ENCODE data around the gene DOCK10.
"Not testable (repeated sequence)": the region's sequence is repeated elsewhere in the genome, so short reads cannot be mapped to it uniquely, and the experiment has no call there.

The DOCK10 gene

DNA sequence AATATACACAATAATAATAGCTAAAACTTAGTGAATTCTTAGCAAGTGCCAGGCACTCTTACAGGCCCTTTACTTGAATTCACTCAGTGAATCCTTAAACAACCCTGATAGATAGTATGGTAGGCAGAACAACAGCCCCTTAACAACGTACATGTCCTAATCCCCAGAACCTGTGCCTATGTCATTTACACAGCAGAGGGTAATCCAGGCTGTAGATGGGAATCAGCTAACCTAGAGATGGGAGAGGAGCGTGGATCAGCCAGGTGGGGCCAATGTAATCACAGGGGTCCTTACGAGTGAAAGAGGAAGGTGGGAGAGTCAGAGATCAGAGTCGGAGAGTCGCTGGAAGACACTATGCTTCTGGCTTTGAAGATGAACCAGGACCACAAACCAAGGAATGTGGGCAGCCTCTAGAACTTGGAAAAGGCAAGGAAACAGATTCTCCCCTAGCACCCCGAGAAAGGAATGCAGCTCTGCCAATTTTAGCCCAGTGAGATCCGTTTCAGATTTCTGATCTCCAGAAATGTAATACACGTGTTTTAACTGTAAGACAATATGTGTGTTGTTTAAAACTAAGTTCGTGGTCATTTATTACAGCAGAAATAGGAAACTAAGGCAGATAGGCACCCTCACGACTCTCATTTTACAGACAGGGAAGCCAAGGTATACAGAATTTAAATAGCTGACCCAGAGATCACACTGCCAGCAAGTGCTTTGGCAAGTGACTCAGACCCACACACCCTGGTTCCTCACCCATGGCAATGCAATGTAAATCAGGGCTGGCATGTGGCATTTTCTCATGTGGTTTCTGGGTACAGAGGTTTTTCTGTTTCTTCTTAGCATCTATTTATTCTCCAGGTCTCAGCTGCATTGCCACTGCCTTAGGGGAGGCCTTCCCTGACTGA is 68.9 kb downstream of the DOCK10 start:
- DNase-seq, result peak; percentile 52

DNA sequence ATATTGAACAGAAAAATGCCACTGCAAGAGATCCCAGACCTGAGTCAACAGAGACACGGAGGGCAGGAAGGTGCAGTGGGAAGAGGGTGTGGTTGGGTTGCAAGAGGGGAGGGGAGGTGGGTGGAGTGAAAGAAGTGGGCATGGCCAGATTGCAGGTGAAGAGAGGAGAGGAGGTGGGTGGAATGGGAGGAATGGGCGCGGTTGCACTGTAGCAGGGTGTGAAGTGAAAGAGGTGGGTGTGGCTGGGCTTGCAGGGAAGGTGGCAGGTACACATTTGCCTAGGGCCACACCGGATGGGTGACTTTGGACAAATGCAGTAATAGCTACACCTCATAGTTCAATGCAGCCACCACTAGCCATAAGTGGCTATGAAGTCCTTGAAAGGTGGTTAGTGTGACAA is 71.1 kb downstream of the DOCK10 start:
- peak; percentile 49 for DNase-seq

DNA sequence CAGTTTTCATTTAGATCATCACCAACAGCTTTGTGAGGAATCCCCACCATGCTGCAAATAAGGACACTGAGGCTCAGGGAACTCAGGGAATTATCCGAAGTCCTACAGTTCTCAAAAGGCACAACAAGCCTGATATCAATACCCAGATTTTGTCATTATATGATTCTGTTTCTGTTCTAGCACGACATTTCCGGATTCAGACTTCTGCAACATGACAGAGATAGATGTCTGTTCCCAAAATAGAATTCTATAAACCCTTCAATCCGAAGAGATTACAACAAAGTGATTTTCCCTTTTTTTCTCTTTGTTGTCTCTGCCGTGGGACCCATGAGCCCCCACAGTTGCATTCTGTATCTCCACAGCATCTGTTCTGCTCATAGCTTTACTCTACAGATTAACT is 72.0 kb downstream of the DOCK10 start:
- no peak for DNase-seq

DNA sequence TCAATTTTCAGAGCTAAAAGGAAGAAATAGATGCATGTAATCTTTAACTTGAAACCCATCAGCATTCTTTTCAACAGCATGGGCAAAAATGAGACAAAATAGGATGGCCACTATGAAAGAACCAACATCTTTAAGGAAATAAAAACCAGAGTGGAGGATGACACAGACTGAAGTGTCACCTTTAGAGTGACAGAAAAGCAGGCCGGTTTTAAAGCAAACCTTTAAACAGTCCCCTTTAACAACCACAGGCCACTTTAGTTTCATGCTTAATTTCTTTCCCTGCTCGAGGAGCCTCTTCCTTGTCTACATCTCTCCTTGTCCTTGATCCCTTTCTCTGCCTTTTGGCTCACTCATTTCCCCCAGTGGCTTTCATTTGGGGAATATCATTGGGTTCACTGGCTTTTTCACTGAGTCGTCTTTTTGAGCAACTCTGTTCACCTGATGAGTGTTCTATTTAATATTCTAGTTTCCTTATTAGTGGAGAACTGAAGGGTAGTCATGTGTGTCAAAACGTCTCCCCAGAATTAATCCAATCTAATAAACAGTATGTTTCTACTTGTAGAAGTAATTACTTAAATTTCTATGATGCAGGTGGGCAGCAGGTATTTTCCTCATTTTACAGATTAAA is 72.5 kb downstream of the DOCK10 start:
- no peak for DNase-seq

DNA sequence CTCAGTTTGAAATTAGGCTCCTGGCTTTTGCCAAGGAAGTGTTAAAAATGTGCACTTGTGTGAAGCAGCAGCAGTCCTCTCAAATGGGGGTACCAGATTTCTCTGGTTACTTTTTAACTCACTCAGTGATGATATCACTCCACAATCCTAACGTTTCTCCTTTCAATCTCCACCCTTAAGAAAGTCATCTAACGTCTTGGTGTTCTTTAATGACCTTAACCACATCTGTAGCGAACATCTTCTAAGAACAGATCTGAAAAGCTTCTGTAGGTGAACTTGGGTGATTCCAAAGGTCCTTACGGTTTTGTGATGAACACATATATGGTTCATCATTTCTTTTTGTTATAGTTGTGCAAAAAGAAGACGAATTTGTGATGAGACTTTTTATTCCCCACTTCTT is 73.2 kb downstream of the DOCK10 start:
- no peak for DNase-seq

DNA sequence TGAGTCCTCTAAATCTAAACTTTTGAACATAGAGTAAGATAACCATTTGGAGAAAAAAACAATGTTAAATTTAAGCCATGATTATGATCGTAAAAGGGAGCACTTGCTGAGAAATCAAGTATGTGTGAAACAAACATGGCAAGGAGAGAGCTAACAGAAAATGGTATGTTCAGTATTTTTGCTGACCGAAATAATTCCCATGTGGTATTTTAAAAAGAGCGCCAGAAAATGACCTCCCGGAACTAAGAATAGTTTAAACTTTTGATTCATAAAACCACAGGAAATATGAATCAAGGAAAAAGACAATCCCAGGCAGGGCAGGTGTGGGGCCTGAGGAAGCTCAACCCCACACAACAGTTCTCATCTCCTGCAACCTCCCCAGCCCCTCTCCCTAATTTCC is 74.2 kb downstream of the DOCK10 start:
- no peak for DNase-seq

DNA sequence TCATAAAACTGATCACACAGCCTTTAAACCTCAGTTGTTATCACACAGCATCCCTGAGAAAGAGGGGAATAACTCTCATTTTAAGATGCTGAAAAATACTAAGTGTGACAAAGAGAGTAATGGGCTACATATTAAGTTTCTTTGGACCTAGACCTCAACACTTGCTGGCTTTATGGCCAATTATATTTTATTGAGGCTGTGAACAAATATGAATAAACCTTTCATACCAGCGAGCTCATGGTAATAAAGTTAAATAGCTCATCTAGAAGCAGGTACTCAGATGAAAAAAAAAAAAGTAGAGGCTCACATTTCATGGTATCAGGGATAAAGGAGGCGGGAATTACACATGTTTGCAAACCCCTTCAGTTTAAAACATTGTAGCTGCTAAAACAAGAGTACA is 75.7 kb downstream of the DOCK10 start:
- DNase-seq, result no peak

DNA sequence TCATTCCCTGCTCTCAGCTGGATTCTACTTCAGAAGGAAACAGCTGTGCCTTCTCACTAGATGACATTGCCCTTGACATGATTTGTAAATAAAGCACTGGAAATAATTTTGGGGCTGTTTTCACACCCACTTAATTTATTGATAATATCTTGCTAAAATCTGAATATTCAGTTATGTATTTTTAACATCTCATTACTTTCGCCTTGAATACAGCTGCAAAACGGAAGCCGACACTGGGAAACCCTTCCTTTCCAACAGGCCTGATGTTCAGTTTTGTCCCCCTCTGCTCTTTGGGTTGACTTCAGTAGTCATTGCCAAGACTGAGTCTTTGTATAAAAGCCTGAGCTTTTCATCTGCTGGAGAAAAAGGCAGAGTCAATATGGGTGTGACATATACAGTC is 82.7 kb downstream of the DOCK10 start:
- DNase-seq, result no peak

DNA sequence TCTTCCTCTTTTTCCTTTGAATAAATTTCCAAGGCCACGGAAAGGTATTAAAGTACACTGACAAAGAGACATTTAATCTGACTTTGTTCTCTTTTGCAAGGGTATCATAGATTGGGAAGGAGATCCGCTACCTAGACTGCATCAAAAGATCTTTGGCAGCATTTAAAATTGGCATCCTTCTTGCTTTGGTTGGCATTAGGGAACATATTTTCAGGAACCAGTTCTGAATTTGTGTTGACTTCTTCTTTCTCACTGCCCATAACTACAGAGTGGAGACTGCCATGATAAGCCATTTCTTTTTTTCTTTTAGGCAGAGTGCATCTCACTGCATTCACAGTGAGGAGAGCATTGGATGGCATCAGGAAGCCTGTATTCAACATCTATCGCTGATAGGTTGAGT is 83.4 kb downstream of the DOCK10 start:
- DNase-seq, result no peak

DNA sequence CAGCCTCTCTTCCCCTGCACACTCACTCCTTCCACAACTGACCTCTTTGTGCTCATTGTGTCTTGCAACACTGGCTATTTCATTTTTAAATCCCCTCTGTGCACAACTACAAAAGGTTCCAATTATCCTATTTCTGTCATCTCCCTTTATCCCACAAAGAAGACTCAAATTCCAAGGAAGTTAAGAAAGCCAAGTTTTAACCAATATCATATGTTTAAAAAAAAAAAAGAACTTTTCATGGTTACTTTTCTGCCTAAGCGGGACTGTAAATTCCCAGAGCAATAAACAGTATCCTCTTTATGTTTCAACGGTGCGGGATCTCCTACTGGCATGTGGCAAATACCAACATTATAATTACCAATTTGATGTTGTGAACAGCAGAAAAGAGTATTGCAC is 83.8 kb downstream of the DOCK10 start:
- no peak for DNase-seq

DNA sequence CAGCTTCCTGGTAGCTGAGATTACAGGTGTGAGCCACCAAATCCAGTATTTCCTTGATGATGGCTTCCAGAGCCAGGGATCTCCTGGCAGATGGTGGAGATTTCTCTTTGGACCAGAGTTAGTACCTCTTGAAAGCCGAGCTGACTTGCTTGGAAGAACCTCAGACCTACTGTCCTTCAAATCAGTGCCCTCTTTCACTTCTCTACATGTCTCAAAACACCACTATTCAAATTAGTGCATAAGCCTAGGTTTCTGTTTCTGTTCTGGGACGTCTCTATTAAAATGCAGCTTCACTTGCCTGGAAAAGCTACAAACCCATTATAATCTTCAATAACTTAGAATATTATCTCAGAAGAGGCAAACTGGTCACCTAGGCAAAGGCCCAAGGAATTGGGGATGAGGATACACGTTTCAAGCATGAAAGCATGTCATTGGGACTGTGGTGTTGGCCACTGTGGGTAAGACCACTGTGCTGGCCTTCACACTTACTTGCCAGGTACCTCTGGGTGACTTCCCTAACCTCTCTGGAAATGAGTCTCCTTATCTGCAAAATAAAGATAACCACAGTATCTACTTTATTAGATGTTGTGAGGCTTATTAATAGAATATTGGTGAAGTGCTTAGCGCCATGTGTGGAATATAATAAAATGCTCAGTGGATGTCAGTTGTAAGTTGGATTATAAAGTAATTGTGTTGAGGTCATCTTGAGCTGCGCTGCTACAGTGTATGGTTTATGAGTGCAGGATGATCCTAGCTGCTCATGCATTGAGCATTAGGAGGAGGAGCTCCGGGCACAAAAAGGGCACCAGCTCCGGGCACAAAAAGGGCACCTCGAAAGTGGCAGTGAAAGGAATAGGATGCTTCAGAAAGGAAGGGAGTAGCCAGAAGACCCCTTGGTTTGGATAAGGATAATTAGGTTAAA is 84.5 kb downstream of the DOCK10 start:
- no peak for DNase-seq

DNA sequence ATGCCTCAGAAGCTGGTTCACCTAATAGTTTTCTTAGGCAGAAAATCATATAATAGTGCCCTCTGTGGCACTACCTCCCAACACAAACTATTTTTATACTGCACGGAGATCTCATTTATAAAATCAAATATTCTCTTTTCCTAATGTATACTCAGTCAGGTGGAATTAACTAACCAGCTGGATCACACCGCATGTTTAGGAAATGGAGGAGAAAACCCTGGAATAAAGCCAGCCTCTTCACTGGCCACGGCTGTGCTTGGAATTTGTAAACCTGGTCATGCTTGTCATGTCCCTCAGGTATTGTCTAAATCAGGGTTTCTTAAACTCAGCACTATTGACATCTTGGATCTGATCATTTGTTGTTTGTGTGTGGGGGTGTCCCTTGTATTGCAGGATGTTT is 85.6 kb downstream of the DOCK10 start:
- DNase-seq, result no peak

DNA sequence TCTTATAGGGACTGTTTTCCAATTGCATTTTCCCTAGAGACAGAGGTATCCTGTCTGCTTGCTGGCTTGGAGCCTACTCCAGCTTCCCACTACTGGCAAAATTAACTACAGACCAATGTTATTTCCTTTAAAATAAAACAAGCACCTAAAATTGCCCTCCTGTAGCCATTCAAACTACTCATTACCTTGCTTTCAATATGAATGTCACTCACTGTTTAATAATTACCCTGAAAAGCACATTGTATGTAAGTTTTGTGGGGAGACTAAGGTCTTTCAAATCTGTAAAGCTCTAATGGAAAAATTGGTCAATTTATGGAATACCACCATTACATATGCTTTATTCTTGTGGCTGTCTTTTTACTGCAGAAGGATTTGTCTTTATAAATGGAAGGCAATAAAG is 87.3 kb downstream of the DOCK10 start:
- no peak for DNase-seq

DNA sequence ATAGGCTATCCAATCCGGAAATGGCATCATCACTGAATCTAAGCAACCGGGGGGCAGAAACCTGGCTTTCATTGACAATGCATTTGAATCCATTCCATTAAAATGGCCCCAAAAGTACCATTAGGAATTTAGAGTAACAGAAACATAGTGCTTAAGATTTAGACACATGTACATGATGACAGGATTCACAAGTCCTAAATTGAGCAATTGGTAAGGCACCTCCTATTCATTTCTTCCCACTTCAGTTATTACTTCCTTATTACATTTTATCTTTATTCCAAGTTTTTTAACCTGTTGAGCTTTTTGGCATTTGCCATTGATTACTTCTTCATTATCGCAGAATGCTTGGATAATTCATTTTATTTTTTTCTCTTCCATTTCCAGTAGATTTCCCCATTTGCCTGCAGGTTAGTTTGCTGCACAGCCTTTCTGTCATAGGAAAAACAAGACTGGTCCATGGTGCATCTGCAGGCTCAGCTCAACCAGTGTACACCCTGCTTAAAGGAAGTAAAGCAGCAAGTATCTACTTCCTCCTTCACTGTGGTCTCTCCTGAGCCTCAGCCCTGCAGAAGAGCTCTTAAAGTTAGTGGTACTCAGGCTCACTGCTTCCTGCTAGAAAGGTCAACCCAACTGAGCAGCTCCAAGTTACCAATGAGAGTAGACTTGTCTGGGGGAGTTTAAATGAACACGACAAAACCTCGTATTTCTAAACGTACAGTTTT is 89.2 kb downstream of the DOCK10 start:
- DNase-seq, result peak; percentile 70

DNA sequence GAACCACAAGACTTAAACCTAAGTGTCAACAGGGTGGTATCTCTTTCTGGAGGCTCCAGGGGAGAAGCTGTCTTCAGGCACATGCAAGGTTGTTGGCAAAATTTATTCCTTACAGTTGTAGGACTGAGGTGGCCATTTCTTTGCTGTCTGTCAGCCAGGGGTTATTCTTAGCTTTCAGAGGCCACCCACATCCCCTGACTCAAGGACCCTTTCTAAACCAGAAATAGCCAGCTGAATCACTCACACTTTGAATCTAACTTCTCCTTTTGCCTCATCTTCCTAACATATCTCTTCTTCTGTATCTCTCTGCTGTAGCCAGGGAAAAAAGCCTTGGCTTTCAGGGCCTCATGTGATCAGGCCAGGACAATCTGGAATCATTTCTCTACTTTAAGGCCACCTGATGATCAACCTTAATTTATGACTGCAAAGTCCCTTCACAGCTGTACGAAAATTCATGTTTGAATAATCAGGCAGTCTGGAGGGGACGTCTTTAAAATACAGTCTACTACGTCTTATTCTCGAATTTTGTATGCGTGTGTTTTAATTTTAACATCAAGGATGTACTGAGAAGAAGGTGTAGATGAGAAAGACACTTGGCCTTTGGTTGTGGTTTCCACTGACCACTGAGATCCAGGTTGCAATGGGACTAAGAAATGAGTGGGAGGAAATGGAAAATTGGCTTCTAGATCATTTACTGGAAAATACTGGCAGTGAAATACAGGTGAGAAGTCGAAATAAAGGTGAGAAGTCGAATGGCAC is 90.4 kb downstream of the DOCK10 start:
- DNase-seq, result no peak

DNA sequence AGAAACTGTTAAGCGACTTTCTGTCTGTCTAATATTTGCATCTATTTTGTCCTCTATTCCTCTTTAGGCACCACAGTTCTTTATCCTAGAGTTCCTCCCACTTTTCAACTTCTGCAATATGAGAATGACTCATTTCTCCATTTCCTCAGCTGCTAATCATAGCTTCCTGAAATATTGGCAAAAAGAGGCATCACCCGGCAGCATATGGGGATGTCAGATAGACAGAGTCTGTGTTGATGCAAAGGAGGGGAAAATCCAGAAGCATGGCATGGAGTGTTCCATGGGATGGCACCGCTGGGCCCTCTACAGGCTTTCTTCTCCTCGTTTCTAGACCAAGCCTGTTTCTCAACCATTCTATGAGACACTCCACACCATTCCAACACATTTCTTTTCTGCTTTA is 93.4 kb downstream of the DOCK10 start:
- DNase-seq, result no peak

DNA sequence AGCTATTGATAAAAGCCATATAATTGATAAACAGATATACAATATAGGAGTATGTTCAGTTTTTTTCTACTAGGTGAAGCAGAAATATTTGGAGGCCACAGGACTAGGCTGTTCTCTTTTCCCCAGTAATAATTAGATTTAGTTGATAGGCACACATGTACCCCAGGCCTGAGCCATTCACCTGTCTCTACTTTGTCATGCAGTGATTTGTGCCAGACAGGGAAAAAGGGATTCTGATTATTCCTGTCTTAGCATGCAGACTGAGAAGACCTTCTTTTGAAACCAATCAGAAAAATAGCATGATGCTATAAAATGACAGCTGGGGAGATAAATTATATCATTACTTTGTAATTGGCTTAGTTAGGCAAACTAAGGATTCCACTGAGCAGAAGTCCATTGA is 94.3 kb downstream of the DOCK10 start:
- DNase-seq, result no peak

DNA sequence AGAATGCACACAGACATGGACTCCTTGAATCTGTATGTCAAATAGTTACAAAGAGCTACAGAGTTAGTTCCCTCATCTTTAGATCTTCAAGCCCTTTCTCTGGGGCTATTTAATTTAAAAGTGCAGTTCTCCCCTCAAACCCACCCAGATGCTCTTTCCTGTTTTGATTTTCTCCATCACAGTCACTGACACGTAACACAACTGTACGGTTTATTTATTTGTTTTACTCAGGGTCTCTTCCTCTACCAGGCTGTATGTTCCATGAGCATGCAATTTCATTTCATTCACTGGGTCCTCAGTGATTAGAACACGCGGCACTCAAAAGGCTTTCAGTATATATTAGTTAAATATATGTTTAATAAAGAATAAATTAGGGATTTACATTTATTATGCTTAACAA is 94.7 kb downstream of the DOCK10 start:
- DNase-seq, result no peak

DNA sequence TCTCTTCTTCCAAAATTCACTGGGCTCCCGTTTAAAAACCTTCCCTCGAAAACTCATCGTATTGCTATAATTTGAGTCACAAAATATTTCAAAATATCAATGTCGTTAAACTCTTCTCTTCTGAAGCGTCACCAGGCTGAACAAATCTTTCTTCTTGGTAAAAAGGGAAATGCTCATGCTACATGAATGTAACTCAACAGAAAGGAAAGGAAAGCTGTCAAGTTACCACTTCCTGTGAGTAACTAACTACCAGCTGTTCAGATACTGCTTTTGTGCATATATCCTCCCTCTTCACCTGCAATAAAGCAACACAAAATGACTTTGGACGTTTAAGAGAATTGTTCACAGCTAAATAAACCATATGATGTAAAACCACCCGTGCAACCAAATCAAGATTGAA is 95.4 kb downstream of the DOCK10 start:
- no peak for DNase-seq

DNA sequence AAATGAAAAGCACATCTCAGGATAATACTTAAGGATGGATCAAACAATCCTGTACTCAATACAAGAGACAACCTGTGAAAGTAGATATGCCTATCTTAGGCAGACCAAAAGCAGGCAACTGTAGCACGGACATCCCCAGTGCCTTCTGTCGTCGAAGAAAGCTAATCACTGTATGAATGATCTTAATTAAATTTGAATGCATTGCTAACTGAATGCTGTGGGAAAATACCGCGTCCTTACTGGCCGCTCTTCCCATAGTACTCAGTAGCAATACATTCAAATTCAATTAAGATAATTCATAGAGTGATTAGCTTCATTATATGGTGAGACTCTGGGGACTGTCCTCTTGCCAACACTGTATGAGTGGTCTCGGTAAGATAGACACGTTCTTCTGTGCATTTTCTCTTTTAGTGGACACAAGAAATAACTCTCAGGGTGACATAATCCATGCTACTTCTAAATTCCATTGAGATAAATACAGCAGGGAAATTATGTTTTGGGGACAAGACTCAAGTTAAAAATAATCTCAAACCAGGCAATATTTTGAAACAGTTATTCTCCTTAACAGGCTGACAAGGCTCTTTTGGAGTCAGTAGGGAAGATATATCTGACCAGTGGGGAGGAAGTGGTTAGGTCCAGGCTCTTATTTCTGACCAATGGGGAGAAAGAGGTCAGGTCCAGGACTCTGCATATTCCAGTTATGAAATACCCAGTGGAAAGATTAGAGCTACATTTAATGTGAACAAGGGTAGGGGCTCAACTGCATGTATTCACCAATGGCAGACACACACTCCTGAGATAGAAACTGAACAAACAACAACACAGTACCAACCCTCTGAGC is 97.3 kb downstream of the DOCK10 start:
- no peak for DNase-seq

DNA sequence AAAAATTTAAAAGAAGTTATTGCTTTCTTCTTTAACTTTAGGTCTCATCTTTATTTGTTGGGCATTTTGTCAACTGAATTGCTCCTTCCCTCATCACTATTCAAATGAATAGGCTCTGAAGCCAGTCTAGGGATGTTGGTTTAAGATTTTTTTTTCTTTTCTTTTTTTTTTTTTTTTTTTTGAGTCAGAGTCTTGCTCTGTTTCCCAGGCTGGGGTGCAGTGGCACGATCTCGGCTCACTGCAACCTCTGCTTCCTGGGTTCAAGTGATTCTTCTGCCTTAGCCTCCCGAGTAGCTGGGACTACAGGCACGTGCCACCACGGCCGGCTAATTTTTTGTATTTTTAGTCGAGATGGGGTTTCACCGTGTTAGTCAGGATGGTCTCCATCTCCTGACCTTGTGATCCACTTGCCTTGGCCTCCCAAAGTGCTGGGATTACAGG is 98.6 kb downstream of the DOCK10 start:
- DNase-seq, result not testable (repeated sequence)

All from CD4-positive, alpha-beta T cell treated with Interleukin-17A for 4 hours (primary cell).